Measurements from ENCODE around the gene RAB11A. TPM values are rescaled to one million over a fixed set of nuclear protein-coding genes. Genes with fewer than 3 reads are reported as not detected.

The RAB11A gene
- total RNA-seq, 2 donors from 2014 or later: 122 to 183 TPM

GRCh38 chr15:65824941-65825544 lies 44.2 kb upstream of the RAB11A start:
- H3K27ac ChIP-seq: no peak overlapping the region
- no peak for TF ChIP-seq CTCF (IDR thresholded peaks at IDR 0.05)
- no peaks in the 10 kb centered on the region for H3K36me3 ChIP-seq
- H3K4me3 ChIP-seq: no peak overlapping the region
- H3K27me3 ChIP-seq: no peaks in the 10 kb centered on the region
- no peaks in the 10 kb centered on the region for H3K4me1 ChIP-seq
- DNase-seq (ENCODE audit: low spot score): no peak
- no peaks in the 10 kb centered on the region for H3K9me3 ChIP-seq

GRCh38 chr15:65827065-65827464 lies 42.2 kb upstream of the RAB11A start:
- DNase-seq (ENCODE audit: low spot score): no peak
- no peak for TF ChIP-seq CTCF (IDR thresholded peaks at IDR 0.05)
- Histone ChIP-seq H3K36me3 (no peaks in the 10 kb centered on the region), H3K4me3 (no peak overlapping the region), H3K27me3 (no peaks in the 10 kb centered on the region), H3K27ac (no peak overlapping the region), H3K9me3 (no peaks in the 10 kb centered on the region), H3K4me1 (peaks cover 0 to 3% of the 10 kb centered on the region in 2 donors)

- no peak for DNase-seq (ENCODE audit: low spot score)
- Histone ChIP-seq H3K27ac (no peak overlapping the region), H3K27me3 (no peaks in the 10 kb centered on the region), H3K4me1 (peaks cover 0 to 18% of the 10 kb centered on the region in 2 donors), H3K9me3 (no peaks in the 10 kb centered on the region), H3K4me3 (no peak overlapping the region), H3K36me3 (no peaks in the 10 kb centered on the region)
- no peak for TF ChIP-seq CTCF (IDR thresholded peaks at IDR 0.05)
Measured at GRCh38 chr15:65828585-65828984, 40.7 kb upstream of the RAB11A start.

GRCh38 chr15:65829130-65829764 lies 40.0 kb upstream of the RAB11A start:
- Histone ChIP-seq H3K36me3 (no peaks in the 10 kb centered on the region), H3K27me3 (no peaks in the 10 kb centered on the region), H3K4me3 (no peak overlapping the region), H3K27ac (no peak overlapping the region), H3K4me1 (peaks cover 0 to 25% of the 10 kb centered on the region in 2 donors), H3K9me3 (no peaks in the 10 kb centered on the region)
- DNase-seq (ENCODE audit: low spot score): no peak
- peak in 1 of 2 donors; percentile 54 for TF ChIP-seq CTCF (IDR thresholded peaks at IDR 0.05)

GRCh38 chr15:65832549-65833364 lies 36.5 kb upstream of the RAB11A start:
- Histone ChIP-seq H3K36me3 (no peaks in the 10 kb centered on the region), H3K9me3 (no peaks in the 10 kb centered on the region), H3K27ac (peak overlapping the region; percentile 80 to 89), H3K4me3 (peak overlapping the region in 1 of 2 donors; percentile 16), H3K27me3 (no peaks in the 10 kb centered on the region), H3K4me1 (peaks cover 0 to 36% of the 10 kb centered on the region in 2 donors)
- peak; percentile 97 for DNase-seq (ENCODE audit: low spot score)
- peak in 1 of 2 donors; percentile 27 for TF ChIP-seq CTCF (IDR thresholded peaks at IDR 0.05)

All from right atrium auricular region (tissue), 2 donors.